T-helper 1 cell treated with Interleukin-12 subunit alpha and Interleukin-12 subunit beta and Interleukin-4 antibody, amounts not matched to agents 30 μg/mL and 1 μg/mL, for 36 hours (primary cell): ENCODE data around the gene CNOT6L.
A peak's percentile ranks its signal among the peaks of the same experiment; 100 is the strongest.

Experiments used
- H3K27ac Mint-ChIP-seq: one replicate; pipeline ENCODE4 v1.8.0; 2021; ENCODE audit warnings: mild to moderate bottlenecking, mixed read lengths
- H3K27me3 Mint-ChIP-seq: one replicate; pipeline ENCODE4 v1.8.0; 2021; ENCODE audit warnings: low read depth, mixed read lengths
- H3K36me3 Mint-ChIP-seq: one replicate; pipeline ENCODE4 v1.8.0; 2021; ENCODE audit warnings: low read depth, mixed read lengths
- H3K4me1 Mint-ChIP-seq: one replicate; pipeline ENCODE4 v1.8.0; 2021; ENCODE audit warnings: low read depth, mixed read lengths
- H3K4me3 Mint-ChIP-seq: one replicate; pipeline ENCODE4 v1.8.0; 2021; ENCODE audit warnings: mild to moderate bottlenecking, moderate library complexity, mixed read lengths
- H3K9me3 Mint-ChIP-seq: one replicate; pipeline ENCODE4 v1.8.0; 2021; ENCODE audit warnings: mixed read lengths

Gene CNOT6L

GRCh38 chr4:77777135-77777807 lies 41.9 kb downstream of the CNOT6L start:
- peaks cover 21% of the 10 kb centered on the region for H3K36me3 Mint-ChIP-seq
- H3K9me3 Mint-ChIP-seq, result no peaks in the 10 kb centered on the region
- no peak overlapping the region for H3K4me3 Mint-ChIP-seq
- H3K27ac Mint-ChIP-seq, result peak overlapping the region; percentile 14
- H3K27me3 Mint-ChIP-seq, result no peaks in the 10 kb centered on the region
- peaks cover 29% of the 10 kb centered on the region for H3K4me1 Mint-ChIP-seq

- Mint-ChIP-seq H3K9me3 (no peaks in the 10 kb centered on the region), H3K36me3 (peaks cover 26% of the 10 kb centered on the region), H3K4me3 (no peak overlapping the region), H3K27ac (no peak overlapping the region), H3K27me3 (no peaks in the 10 kb centered on the region), H3K4me1 (peaks cover 21% of the 10 kb centered on the region)
Measured at GRCh38 chr4:77776182-77777134, 42.7 kb downstream of the CNOT6L start.

GRCh38 chr4:77773101-77773500 lies 46.1 kb downstream of the CNOT6L start:
- H3K9me3 Mint-ChIP-seq, result no peaks in the 10 kb centered on the region
- H3K27ac Mint-ChIP-seq, result no peak overlapping the region
- H3K4me3 Mint-ChIP-seq, result no peak overlapping the region
- H3K4me1 Mint-ChIP-seq, result peaks cover 17% of the 10 kb centered on the region
- H3K27me3 Mint-ChIP-seq, result no peaks in the 10 kb centered on the region
- H3K36me3 Mint-ChIP-seq, result peaks cover 41% of the 10 kb centered on the region

GRCh38 chr4:77771566-77771965 lies 47.6 kb downstream of the CNOT6L start:
- Mint-ChIP-seq H3K9me3 (no peaks in the 10 kb centered on the region), H3K36me3 (peaks cover 46% of the 10 kb centered on the region), H3K4me1 (peaks cover 7% of the 10 kb centered on the region), H3K4me3 (no peak overlapping the region), H3K27me3 (no peaks in the 10 kb centered on the region), H3K27ac (no peak overlapping the region)

GRCh38 chr4:77765720-77766119 lies 53.4 kb downstream of the CNOT6L start:
- no peak overlapping the region for H3K4me3 Mint-ChIP-seq
- H3K4me1 Mint-ChIP-seq, result peaks cover 8% of the 10 kb centered on the region
- H3K27ac Mint-ChIP-seq, result no peak overlapping the region
- H3K9me3 Mint-ChIP-seq, result peaks cover 30% of the 10 kb centered on the region
- peaks cover 63% of the 10 kb centered on the region for H3K36me3 Mint-ChIP-seq
- no peaks in the 10 kb centered on the region for H3K27me3 Mint-ChIP-seq

GRCh38 chr4:77762531-77762930 lies 56.6 kb downstream of the CNOT6L start:
- Mint-ChIP-seq H3K9me3 (peaks cover 35% of the 10 kb centered on the region), H3K4me3 (no peak overlapping the region)

GRCh38 chr4:77761595-77761994 lies 57.6 kb downstream of the CNOT6L start:
- no peak overlapping the region for H3K27ac Mint-ChIP-seq
- peaks cover 20% of the 10 kb centered on the region for H3K4me1 Mint-ChIP-seq
- H3K27me3 Mint-ChIP-seq, result no peaks in the 10 kb centered on the region
- peaks cover 35% of the 10 kb centered on the region for H3K9me3 Mint-ChIP-seq
- H3K36me3 Mint-ChIP-seq, result peaks cover 67% of the 10 kb centered on the region
- no peak overlapping the region for H3K4me3 Mint-ChIP-seq

More at GRCh38 chr4:77762531-77762930, 56.6 kb downstream of the CNOT6L start:
- H3K27me3 Mint-ChIP-seq, result no peaks in the 10 kb centered on the region
- no peak overlapping the region for H3K27ac Mint-ChIP-seq
- peaks cover 70% of the 10 kb centered on the region for H3K36me3 Mint-ChIP-seq
- peaks cover 20% of the 10 kb centered on the region for H3K4me1 Mint-ChIP-seq

GRCh38 chr4:77758804-77759203 lies 60.4 kb downstream of the CNOT6L start:
- Mint-ChIP-seq H3K27me3 (no peaks in the 10 kb centered on the region), H3K36me3 (peaks cover 60% of the 10 kb centered on the region), H3K4me1 (peaks cover 14% of the 10 kb centered on the region), H3K4me3 (no peak overlapping the region), H3K9me3 (peaks cover 33% of the 10 kb centered on the region), H3K27ac (no peak overlapping the region)

- peaks cover 7% of the 10 kb centered on the region for H3K4me1 Mint-ChIP-seq
- H3K27me3 Mint-ChIP-seq, result no peaks in the 10 kb centered on the region
- peaks cover 38% of the 10 kb centered on the region for H3K36me3 Mint-ChIP-seq
- no peak overlapping the region for H3K27ac Mint-ChIP-seq
- H3K4me3 Mint-ChIP-seq, result no peak overlapping the region
- H3K9me3 Mint-ChIP-seq, result peaks cover 13% of the 10 kb centered on the region
Measured at GRCh38 chr4:77751764-77752163, 67.4 kb downstream of the CNOT6L start.

- Mint-ChIP-seq H3K4me3 (no peak overlapping the region), H3K27me3 (no peaks in the 10 kb centered on the region), H3K4me1 (peaks cover 15% of the 10 kb centered on the region), H3K9me3 (no peaks in the 10 kb centered on the region), H3K36me3 (peaks cover 34% of the 10 kb centered on the region), H3K27ac (no peak overlapping the region)
Measured at GRCh38 chr4:77745792-77746191, 73.4 kb downstream of the CNOT6L start.

GRCh38 chr4:77742054-77742453 lies 77.1 kb downstream of the CNOT6L start:
- H3K36me3 Mint-ChIP-seq, result peaks cover 42% of the 10 kb centered on the region
- H3K4me1 Mint-ChIP-seq, result peaks cover 18% of the 10 kb centered on the region
- no peak overlapping the region for H3K4me3 Mint-ChIP-seq
- H3K9me3 Mint-ChIP-seq, result no peaks in the 10 kb centered on the region
- no peaks in the 10 kb centered on the region for H3K27me3 Mint-ChIP-seq
- no peak overlapping the region for H3K27ac Mint-ChIP-seq

GRCh38 chr4:77740480-77740879 lies 78.7 kb downstream of the CNOT6L start:
- Mint-ChIP-seq H3K4me1 (peaks cover 29% of the 10 kb centered on the region), H3K4me3 (no peak overlapping the region), H3K27ac (no peak overlapping the region), H3K9me3 (no peaks in the 10 kb centered on the region), H3K27me3 (no peaks in the 10 kb centered on the region), H3K36me3 (peaks cover 46% of the 10 kb centered on the region)

- no peaks in the 10 kb centered on the region for H3K9me3 Mint-ChIP-seq
- H3K36me3 Mint-ChIP-seq, result peaks cover 51% of the 10 kb centered on the region
- H3K27me3 Mint-ChIP-seq, result no peaks in the 10 kb centered on the region
- peak overlapping the region; percentile 64 for H3K27ac Mint-ChIP-seq
- peak overlapping the region; percentile 76 for H3K4me3 Mint-ChIP-seq
- H3K4me1 Mint-ChIP-seq, result peaks cover 53% of the 10 kb centered on the region
Measured at GRCh38 chr4:77734928-77735327, 84.2 kb downstream of the CNOT6L start.

- Mint-ChIP-seq H3K9me3 (no peaks in the 10 kb centered on the region), H3K36me3 (peaks cover 50% of the 10 kb centered on the region), H3K27ac (no peak overlapping the region)
Measured at GRCh38 chr4:77731656-77732055, 87.5 kb downstream of the CNOT6L start.

GRCh38 chr4:77728420-77728819 lies 90.7 kb downstream of the CNOT6L start:
- Mint-ChIP-seq H3K9me3 (no peaks in the 10 kb centered on the region), H3K4me3 (no peak overlapping the region), H3K4me1 (peaks cover 26% of the 10 kb centered on the region), H3K27ac (no peak overlapping the region), H3K36me3 (peaks cover 60% of the 10 kb centered on the region), H3K27me3 (no peaks in the 10 kb centered on the region)

More at GRCh38 chr4:77731656-77732055, 87.5 kb downstream of the CNOT6L start:
- H3K27me3 Mint-ChIP-seq, result no peaks in the 10 kb centered on the region
- H3K4me1 Mint-ChIP-seq, result peaks cover 49% of the 10 kb centered on the region
- H3K4me3 Mint-ChIP-seq, result no peak overlapping the region
